ENCODE results near the gene MCU. TPM values are rescaled to one million over a fixed set of nuclear protein-coding genes. Genes with fewer than 3 reads are reported as not detected.

Gene MCU
- total RNA-seq, 4 donors from 2014 or later = 25.1 to 82.4 (median 65.1) TPM

DNA sequence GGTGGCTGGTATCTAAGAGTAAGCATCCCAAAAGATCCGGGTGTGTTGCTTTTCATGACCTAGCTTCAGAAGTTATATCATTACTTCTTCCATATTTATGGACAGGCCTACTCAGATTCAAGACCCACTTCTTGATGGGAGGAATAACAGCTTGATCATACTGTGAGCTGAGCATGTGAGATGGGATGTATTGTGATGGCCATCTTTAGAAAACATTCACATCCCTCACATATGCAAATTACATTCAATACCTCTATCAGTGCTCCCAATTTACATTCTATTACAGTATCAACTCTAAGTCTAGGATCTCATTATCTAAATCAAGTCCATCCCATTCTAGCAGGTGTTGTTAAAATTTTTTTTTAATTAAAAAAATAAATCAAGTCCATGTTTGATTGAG, 101.8 kb downstream of the MCU start:
- 93 to 100% methylated on average over 1 of the region's 1 CpG for WGBS, 2 donors (ENCODE audit: low coverage in 1 of 2)
- in situ Hi-C loops (cut with MboI; ENCODE audit: low pct_ligation_motif_present in 1 of 4, low pct_unique_long_range_greater_than_20kb in 1 of 4, low sequenced_read_pairs in 3 of 4) (no loop called here), intact Hi-C loops (cut with DNase I; ENCODE audit: low total_unique reads) (no loop called here)
- Histone ChIP-seq H3K27me3 (no peaks in the 10 kb centered on the region), H3K9me3 (no peaks in the 10 kb centered on the region), H3K36me3 (no peaks in the 10 kb centered on the region), H3K4me3 (no peak overlapping the region), H3K27ac (no peak overlapping the region), H3K4me1 (peaks cover 0 to 28% (median 2%) of the 10 kb centered on the region in 4 donors)
- DNase-seq = no peak
- TF ChIP-seq EP300 (IDR thresholded peaks at IDR 0.05; ENCODE audit: low read depth) (no peak), POLR2A (IDR thresholded peaks at IDR 0.05) (no peak), POLR2AphosphoS5 (IDR thresholded peaks at IDR 0.05) (no peak)
- TF ChIP-seq, protein P1, sequence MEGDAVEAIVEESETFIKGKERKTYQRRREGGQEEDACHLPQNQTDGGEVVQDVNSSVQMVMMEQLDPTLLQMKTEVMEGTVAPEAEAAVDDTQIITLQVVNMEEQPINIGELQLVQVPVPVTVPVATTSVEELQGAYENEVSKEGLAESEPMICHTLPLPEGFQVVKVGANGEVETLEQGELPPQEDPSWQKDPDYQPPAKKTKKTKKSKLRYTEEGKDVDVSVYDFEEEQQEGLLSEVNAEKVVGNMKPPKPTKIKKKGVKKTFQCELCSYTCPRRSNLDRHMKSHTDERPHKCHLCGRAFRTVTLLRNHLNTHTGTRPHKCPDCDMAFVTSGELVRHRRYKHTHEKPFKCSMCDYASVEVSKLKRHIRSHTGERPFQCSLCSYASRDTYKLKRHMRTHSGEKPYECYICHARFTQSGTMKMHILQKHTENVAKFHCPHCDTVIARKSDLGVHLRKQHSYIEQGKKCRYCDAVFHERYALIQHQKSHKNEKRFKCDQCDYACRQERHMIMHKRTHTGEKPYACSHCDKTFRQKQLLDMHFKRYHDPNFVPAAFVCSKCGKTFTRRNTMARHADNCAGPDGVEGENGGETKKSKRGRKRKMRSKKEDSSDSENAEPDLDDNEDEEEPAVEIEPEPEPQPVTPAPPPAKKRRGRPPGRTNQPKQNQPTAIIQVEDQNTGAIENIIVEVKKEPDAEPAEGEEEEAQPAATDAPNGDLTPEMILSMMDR (IDR thresholded peaks at IDR 0.05) = no peak

DNA sequence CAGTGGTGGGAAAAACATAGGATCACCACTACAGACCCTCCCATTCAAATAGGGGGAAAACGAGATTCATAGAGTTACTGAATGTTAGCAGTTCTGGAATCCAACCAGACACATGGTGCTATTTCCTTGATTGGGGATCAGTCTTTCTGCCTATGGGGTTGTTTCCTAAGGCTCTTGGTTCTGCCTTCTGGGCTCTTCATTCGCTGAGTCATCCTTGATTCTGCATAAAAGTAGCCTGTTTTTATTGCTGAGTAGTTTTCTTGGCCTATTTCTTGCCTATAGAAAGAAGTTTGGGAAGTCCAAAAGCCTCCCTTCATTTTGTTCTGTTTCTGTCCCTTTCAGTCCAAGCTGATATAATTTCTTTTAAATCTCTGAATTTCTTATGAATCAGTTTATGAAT, 102.3 kb downstream of the MCU start:
- Histone ChIP-seq H3K4me1 (peaks cover 0 to 23% (median 2%) of the 10 kb centered on the region in 4 donors), H3K36me3 (no peaks in the 10 kb centered on the region), H3K9me3 (no peaks in the 10 kb centered on the region), H3K27ac (no peak overlapping the region), H3K27me3 (no peaks in the 10 kb centered on the region), H3K4me3 (no peak overlapping the region)
- no peak for TF ChIP-seq EP300 (IDR thresholded peaks at IDR 0.05; ENCODE audit: low read depth)
- TF ChIP-seq, protein P1 (IDR thresholded peaks at IDR 0.05) = no peak
- no peak for TF ChIP-seq POLR2A (IDR thresholded peaks at IDR 0.05)
- TF ChIP-seq POLR2AphosphoS5 (IDR thresholded peaks at IDR 0.05) = no peak
- DNase-seq = no peak
- in situ Hi-C loops (cut with MboI; ENCODE audit: low pct_ligation_motif_present in 1 of 4, low pct_unique_long_range_greater_than_20kb in 1 of 4, low sequenced_read_pairs in 3 of 4) (no loop called here), intact Hi-C loops (cut with DNase I; ENCODE audit: low total_unique reads) (no loop called here)
- 94 to 100% methylated on average over 1 to 2 of the region's 2 CpGs for WGBS, 2 donors (ENCODE audit: low coverage in 1 of 2)

DNA sequence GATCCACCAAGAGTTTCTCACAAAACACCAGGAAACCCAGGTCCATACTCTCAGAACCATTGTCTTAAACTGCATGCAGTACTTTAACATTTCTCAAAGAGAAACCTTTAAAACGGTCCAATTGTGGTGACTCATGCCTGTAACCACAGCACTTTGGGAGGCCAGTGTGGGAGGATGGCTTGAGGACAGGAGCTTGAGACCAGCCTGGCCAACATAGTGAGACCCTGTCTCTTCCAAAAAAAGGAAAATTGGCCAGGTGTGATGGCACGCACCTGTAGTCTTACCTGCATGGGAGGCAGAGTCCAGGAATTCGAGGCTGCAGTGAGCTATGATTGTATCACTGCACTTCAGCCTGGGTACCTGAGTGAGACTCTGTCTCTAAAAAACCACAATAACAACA, 104.1 kb downstream of the MCU start:
- intact Hi-C loops (cut with DNase I; ENCODE audit: low total_unique reads) (no loop called here), in situ Hi-C loops (cut with MboI; ENCODE audit: low pct_ligation_motif_present in 1 of 4, low pct_unique_long_range_greater_than_20kb in 1 of 4, low sequenced_read_pairs in 3 of 4) (no loop called here)
- WGBS, 2 donors (ENCODE audit: low coverage in 1 of 2) = 82 to 90% methylated on average over 2 to 3 of the region's 3 CpGs
- Histone ChIP-seq H3K27me3 (no peaks in the 10 kb centered on the region), H3K9me3 (no peaks in the 10 kb centered on the region), H3K36me3 (no peaks in the 10 kb centered on the region), H3K4me1 (peaks cover 0 to 17% (median 0%) of the 10 kb centered on the region in 4 donors), H3K27ac (no peak overlapping the region), H3K4me3 (no peak overlapping the region)
- DNase-seq = no peak
- TF ChIP-seq POLR2AphosphoS5 (IDR thresholded peaks at IDR 0.05) (no peak), EP300 (IDR thresholded peaks at IDR 0.05; ENCODE audit: low read depth) (no peak), POLR2A (IDR thresholded peaks at IDR 0.05) (no peak)
- TF ChIP-seq, protein P1 (IDR thresholded peaks at IDR 0.05) = no peak

DNA sequence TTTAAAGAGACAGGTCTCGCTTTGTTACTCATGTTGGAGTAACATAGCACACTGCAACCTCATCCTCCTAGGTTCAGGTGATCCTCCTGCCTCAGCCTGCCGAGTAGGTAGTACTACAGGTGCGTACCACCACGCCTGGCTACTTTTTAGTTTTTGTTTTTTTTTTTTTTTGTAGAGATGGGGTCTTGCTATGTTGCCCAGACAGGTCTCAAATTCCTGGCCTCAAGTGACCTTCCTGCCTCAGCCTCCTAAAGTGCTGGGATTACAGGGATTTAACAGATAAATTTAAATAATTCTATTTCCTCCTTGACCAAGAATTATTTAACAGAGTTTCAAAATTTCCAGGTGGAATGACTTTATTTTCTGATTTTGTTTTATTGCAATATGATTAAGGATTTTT, 104.6 kb downstream of the MCU start:
- DNase-seq = no peak
- no peaks in the 10 kb centered on the region for H3K27me3 ChIP-seq
- TF ChIP-seq, protein P1 (IDR thresholded peaks at IDR 0.05) = no peak
- TF ChIP-seq EP300 (IDR thresholded peaks at IDR 0.05; ENCODE audit: low read depth) = no peak
- TF ChIP-seq POLR2AphosphoS5 (IDR thresholded peaks at IDR 0.05) = no peak
- WGBS, 2 donors (ENCODE audit: low coverage in 1 of 2) = 96 to 97% methylated on average over 4 of the region's 4 CpGs
- peaks cover 0 to 12% (median 0%) of the 10 kb centered on the region in 4 donors for H3K4me1 ChIP-seq
- H3K9me3 ChIP-seq = no peaks in the 10 kb centered on the region
- in situ Hi-C loops (cut with MboI; ENCODE audit: low pct_ligation_motif_present in 1 of 4, low pct_unique_long_range_greater_than_20kb in 1 of 4, low sequenced_read_pairs in 3 of 4) = no loop called here
- intact Hi-C loops (cut with DNase I; ENCODE audit: low total_unique reads) = no loop called here
- H3K4me3 ChIP-seq = no peak overlapping the region
- H3K27ac ChIP-seq = no peak overlapping the region
- H3K36me3 ChIP-seq = no peaks in the 10 kb centered on the region
